GM12873 (cell line): Measurements from ENCODE around the gene BTBD16.

Source experiments
- TF ChIP-seq, protein P1 (sequence below): IDR thresholded peaks from 2 replicates; pipeline ENCODE4 v1.5.1; 2012; ENCODE audit warnings: low read depth, mild to moderate bottlenecking, moderate library complexity, low read length, control low read depth; ENCODE audit not compliant: insufficient read depth; ENCODE audit errors: missing control alignments

BTBD16 gene

DNA sequence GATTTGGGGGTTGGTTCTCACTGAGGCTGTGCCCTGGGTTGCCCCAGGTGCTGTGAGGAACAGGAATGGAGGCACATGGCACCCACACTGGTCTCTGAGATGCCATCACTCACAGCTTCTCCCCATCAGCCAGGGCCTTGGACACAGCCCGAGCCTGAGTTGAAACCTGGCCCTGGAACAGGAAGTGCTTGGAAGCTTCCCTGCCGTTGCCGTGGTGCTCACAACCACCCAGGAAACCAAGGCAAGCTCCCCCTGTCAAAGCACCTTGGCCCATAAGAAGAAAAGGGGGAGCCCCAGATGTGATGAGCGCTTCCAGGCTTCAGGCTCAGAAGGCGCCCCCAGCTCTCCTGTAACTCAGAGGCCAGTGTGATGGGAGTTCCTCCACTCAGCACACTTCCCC, at the start of gene BTBD16:
BTBD16 (plus strand) TSS at position 221 of the 400 bp plus-strand sequence. CDS start 3,786 bp downstream, outside the sequence.
- TF ChIP-seq, protein P1, sequence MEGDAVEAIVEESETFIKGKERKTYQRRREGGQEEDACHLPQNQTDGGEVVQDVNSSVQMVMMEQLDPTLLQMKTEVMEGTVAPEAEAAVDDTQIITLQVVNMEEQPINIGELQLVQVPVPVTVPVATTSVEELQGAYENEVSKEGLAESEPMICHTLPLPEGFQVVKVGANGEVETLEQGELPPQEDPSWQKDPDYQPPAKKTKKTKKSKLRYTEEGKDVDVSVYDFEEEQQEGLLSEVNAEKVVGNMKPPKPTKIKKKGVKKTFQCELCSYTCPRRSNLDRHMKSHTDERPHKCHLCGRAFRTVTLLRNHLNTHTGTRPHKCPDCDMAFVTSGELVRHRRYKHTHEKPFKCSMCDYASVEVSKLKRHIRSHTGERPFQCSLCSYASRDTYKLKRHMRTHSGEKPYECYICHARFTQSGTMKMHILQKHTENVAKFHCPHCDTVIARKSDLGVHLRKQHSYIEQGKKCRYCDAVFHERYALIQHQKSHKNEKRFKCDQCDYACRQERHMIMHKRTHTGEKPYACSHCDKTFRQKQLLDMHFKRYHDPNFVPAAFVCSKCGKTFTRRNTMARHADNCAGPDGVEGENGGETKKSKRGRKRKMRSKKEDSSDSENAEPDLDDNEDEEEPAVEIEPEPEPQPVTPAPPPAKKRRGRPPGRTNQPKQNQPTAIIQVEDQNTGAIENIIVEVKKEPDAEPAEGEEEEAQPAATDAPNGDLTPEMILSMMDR: no peak

DNA sequence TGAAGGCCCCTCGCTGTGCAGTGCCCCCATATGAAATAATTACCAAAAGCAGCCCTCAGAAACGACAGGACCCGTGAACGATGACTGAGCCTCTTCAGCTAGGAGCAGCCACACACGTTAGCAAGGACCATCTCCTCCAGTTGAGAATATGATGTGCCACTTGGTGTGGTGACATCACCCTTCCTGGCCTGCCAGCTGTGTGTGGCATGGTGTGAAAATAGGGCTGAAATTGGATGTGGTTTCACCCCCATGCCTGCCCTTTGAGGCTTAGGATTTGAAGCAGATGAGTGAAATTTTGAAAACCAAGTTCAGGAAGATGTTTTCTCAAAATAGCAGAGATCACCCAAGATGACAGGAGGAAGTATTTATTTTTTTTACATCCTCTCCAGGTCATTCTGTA, 49.1 kb upstream of the BTBD16 start:
- TF ChIP-seq, protein P1: no peak

DNA sequence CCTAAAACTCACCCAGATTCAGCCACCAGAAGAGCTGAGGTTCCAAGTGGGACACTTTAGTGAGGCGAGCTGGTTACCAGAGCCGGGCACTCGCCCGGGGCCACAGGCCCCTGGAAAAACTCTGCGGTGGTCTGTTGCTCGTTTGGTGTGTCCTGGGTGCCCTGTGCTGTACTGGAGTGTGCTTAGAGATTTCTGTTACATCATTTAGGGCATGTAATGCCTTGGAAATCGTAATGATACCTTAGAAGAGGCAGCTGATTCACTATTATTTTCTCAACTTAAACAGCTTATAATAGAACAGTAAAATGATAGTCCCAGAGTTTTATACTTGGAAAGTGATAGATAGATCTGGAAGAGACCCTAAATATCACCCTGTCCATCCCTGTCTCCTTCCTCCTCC, 48.5 kb upstream of the BTBD16 start:
- TF ChIP-seq, protein P1: no peak

DNA sequence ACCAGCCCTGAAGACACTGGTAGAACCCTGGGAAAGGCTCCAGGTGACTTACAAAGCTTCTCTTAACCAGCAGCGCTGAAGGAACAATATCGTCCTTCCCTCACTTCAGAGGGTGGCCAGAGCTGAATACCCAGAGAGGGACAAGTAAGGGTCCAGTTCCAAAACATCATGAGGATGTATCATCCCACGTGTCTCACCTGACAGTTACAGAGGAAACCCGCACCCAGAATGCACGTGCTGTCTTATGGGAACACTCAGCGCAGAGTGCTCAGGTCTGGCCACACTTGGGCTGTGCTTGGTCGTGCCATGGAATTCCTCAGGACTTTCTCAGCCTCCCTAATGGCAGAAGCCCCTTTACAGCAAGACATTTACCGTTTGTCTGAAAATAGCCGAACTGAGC, 46.9 kb upstream of the BTBD16 start:
- TF ChIP-seq, protein P1: no peak

DNA sequence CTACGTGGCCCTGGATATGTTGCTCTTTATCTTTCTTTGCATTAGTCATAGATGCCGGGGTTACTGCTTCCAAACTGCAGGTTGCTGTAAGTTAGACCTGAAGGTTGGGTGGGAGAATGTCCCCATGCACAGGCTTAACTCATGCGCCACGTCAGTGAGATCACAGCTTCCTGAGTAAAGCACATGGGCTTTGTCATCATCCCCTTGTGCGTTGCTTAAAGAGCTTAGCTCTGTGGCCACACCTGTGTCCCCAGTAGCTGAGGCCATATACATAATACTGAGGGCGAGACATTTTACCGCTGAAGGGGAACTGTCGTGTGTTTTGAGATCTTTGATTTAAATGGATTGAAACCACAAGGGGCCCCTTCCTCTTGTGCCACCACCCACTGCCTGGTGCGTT, 45.8 kb upstream of the BTBD16 start:
- TF ChIP-seq, protein P1: no peak

DNA sequence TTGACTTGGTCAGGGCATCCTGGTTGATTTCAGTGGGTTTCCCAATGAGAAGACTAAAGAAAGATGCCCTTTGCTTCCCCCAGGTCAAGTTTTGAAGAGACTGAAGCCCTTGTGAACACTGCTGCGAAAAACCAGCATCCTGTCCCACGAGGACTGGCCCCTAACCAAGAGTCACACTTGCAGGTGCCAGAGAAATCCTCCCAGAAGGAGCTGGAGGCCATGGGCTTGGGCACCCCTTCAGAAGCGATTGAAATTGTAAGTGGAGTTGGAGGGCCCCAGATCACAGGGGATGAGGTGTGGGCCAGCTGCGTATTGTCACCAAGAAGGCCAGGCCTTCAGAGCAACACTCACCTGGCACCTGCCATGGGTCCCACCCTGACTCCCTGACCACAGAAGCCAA, 43.3 kb upstream of the BTBD16 start:
- TF ChIP-seq, protein P1: no peak

DNA sequence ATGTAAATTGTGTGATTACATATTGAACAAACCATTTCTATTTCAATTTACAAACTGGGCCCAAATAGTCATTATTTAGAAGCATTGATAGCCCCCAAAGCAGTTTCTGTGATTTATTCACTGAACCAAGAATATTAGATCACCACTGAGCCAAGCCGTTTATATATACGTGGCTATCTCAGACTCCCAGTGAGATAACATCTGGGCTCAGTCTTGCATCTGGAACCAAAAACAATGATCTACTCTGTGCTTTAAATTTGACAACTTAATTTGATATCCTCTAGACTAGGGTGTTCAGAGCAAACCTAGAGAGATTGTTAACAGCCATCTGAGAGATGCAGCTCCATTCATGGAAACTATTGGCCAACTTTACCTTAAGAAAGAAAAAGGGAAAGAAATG, 41.4 kb upstream of the BTBD16 start:
- TF ChIP-seq, protein P1: no peak
